ENCODE measurements around the gene ARHGEF37.
"Not testable (repeated sequence)": the region's sequence is repeated elsewhere in the genome, so short reads cannot be mapped to it uniquely, and the experiment has no call there.

The ARHGEF37 gene

DNA sequence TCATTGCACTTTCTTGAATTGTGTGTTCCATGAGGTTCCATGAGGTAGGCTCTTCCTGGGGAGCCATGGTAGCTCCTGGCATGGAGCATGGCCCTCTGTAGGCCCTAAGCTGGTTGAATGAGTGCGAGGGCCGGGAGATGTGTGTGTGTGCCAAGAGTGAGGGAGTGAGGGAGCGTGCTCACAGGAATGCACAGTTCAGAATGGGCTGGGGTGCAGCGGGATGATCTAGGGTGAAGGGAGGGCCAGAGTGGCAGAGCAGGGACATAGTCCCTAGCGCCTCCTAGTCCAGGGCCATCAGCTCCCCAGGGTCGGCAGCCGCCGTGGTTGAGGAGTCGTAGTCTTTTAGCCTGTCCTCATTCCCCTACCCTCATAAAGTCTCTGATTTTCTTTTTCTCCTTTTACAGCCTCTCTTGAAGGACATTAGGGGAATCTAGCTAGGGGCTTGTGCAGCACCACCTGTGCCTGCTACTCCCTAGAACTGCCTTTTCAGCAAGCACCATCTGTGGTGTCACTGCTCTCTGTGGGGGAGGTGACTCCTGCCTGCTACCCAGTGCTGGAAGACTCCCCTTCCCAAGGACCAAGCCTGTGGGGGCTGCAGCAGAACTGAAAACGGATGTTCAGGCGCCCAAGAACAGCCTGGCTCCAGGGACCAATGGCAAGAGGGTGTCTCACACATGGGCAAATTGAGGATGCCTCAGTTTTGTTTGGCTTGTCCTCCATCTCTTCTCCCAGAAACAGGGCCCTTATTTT is 83.5 kb downstream of the ARHGEF37 start:
- H3K4me3 ChIP-seq (ENCODE audit: low read depth, low read length) = no peak overlapping the region
- no peak for DNase-seq (ENCODE audit: low read depth)
- TF ChIP-seq, protein P1, sequence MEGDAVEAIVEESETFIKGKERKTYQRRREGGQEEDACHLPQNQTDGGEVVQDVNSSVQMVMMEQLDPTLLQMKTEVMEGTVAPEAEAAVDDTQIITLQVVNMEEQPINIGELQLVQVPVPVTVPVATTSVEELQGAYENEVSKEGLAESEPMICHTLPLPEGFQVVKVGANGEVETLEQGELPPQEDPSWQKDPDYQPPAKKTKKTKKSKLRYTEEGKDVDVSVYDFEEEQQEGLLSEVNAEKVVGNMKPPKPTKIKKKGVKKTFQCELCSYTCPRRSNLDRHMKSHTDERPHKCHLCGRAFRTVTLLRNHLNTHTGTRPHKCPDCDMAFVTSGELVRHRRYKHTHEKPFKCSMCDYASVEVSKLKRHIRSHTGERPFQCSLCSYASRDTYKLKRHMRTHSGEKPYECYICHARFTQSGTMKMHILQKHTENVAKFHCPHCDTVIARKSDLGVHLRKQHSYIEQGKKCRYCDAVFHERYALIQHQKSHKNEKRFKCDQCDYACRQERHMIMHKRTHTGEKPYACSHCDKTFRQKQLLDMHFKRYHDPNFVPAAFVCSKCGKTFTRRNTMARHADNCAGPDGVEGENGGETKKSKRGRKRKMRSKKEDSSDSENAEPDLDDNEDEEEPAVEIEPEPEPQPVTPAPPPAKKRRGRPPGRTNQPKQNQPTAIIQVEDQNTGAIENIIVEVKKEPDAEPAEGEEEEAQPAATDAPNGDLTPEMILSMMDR (IDR thresholded peaks at IDR 0.05; ENCODE audit: low read depth, low read length, missing control alignments) = no peak

DNA sequence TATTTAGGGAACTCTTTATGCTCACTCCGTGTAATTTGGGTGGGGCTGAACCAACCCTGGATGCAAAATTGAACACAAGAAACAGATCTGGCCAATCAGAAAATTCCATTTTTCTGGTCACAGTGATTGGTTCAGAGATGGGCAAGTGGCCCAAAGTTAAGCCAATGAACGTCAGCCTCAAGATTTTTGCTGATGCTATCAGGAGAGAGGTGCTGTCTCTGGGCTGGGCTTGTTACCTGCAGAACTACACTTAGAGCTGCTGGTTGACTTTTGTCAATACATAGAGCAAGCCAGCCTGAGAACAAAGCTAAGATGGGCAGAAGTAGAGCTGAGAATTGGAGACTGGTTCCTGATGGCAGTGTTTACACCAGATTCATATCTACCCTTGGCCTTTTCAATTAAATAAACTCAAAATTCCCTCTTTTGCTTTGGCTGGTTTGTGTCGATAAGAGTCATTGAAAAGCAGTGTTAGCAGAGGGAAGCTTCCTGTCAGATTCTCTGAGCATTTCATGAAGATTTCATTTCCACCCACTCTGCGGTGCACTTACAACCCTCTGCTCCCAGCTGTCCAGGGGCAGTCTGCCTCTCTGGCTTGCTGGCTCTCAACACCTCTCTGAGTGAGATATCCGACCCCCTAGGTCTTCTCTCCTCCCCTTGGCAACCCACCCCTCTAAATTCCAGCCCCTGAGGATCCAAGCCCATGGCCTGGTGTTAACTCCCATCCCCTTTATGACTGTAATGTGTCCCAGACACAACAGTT is 84.3 kb downstream of the ARHGEF37 start:
- H3K4me3 ChIP-seq (ENCODE audit: low read depth, low read length) = no peak overlapping the region
- DNase-seq (ENCODE audit: low read depth) = no peak
- TF ChIP-seq, protein P1 (IDR thresholded peaks at IDR 0.05; ENCODE audit: low read depth, low read length, missing control alignments) = no peak

DNA sequence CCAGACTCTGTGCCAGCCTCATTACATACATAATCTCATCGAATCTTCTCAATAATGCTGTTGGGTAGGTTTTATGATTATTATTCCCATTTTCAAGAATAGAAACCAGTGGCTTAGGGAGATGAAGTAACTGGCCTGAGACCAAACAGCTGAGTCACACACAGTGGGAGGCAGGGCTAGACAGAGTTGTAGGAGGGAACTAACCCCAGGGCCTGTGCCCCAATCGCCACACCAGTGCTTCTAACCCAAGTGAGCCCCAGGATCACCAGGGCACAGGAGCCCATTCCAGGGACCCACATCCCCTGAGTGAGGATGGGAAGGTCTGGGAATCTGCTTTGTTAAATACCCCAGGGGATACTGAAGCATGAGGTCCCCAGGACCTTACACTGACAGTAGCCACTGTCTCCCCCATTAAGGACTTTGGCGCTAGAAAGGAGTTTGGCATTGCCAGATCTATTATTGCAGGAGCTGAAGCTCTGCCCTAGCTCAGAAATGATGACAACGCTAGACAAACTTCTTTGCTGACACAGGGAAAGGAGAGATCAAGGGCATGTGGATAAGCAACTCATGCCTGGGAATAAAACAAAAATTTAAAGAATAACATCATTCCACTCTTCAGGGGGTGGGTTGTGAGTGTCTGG is 85.0 kb downstream of the ARHGEF37 start:
- no peak for DNase-seq (ENCODE audit: low read depth)
- no peak overlapping the region for H3K4me3 ChIP-seq (ENCODE audit: low read depth, low read length)
- TF ChIP-seq, protein P1 (IDR thresholded peaks at IDR 0.05; ENCODE audit: low read depth, low read length, missing control alignments) = no peak

DNA sequence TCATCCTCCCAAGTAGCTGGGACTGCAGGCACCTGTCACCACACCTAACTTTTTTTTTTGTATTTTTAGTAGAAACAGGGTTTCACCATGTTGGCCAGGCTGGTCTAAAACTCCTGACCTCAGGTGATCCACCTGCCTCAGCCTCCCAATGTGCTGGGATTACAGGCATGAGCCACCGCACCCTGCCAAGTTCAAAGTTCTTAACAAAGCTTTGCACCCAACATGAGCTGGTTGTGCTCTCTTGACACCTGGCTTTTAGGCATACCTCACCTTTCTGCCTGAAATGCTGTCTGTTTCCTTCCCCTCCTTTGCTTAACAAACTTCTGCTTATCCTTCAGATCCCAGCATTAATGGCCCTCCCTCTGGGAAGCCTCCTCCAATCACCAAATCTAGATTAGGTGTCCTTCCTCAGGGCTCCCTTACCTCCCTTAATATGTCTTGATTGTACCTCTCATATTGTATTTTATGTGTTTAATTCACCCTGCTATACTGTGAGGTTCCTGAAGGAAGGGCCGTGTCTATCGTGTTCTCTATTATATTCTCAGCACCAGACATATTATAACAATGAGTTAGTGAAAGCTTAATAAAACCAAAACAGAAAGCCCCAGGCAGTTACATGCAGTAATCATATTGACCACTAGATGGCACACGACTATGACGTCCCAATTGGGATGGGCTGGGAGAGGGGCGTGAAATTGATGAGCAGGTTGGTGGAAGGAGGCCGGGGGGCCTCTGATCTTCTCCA is 86.0 kb downstream of the ARHGEF37 start:
- no peak for DNase-seq (ENCODE audit: low read depth)
- TF ChIP-seq, protein P1 (IDR thresholded peaks at IDR 0.05; ENCODE audit: low read depth, low read length, missing control alignments) = peak; percentile 82
- no peak overlapping the region for H3K4me3 ChIP-seq (ENCODE audit: low read depth, low read length)

DNA sequence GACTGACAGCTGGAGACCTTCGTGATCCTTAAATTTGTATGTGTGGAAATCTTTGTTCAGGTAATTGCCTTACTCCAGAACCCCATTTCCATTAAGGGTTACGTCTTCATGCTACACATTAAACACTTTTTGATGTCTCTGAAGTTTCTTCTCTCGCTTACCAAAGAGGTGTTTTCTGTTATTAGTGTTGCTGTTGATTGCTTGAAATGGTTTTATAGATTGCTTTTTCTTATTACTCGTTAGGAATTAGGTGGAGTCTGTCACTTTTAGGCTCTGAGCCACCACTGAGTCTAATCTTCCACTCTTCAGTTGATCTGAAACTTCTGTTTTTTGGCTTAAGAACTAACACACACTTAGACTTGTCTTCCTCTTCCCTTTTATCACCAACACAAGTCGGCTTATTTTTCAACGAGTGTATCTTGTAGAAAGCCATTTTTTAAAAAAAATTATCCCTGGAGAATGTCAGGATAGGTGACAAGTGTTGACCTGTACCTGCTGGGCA is 86.6 kb downstream of the ARHGEF37 start:
- no peak for DNase-seq (ENCODE audit: low read depth)
- no peak overlapping the region for H3K4me3 ChIP-seq (ENCODE audit: low read depth, low read length)
- TF ChIP-seq, protein P1 (IDR thresholded peaks at IDR 0.05; ENCODE audit: low read depth, low read length, missing control alignments) = no peak

DNA sequence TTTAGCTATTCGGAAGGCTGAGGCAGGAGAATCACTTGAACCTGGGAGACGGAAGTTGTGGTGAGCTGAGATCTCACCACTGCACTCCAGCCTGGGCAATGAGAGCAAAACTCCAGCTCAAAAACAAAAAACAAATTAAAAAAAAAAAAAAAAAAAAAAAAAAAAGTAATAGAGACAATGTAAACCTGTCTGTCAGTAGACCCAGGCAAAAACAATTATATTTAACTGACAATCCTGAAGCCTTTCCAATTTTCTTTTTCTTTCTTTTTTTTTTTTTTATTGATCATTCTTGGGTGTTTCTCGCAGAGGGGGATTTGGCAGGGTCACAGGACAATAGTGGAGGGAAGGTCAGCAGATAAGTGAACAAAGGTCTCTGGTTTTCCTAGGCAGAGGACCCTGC is 88.0 kb downstream of the ARHGEF37 start:
- not testable (repeated sequence) for H3K4me3 ChIP-seq (ENCODE audit: low read depth, low read length); DNase-seq (ENCODE audit: low read depth)

Data from GM12864 (cell line).